ENCODE data around the gene DVL2. TPM values are rescaled to one million over a fixed set of nuclear protein-coding genes. Genes with fewer than 3 reads are reported as not detected.

Gene DVL2
- total and polyA plus RNA-seq, 7 donors = 12.0 to 56.2 (median 36.4) TPM

- peaks cover 10 to 20% (median 14%) of the 10 kb centered on the region in 4 donors for H3K36me3 ChIP-seq
- DNase-seq = no peak
- H3K4me1 ChIP-seq = peaks cover 0 to 73% (median 64%) of the 10 kb centered on the region in 4 donors
- H3K9me3 ChIP-seq = no peaks in the 10 kb centered on the region
- 72 to 77% methylated on average over 6 of the region's 6 CpGs for WGBS, 2 donors
- no peaks in the 10 kb centered on the region for H3K27me3 ChIP-seq
- peak overlapping the region; percentile 90 to 99 (median 98) for H3K27ac ChIP-seq
- no peak for TF ChIP-seq CTCF (IDR thresholded peaks at IDR 0.05)
- no peak for TF ChIP-seq POLR2AphosphoS5 (IDR thresholded peaks at IDR 0.05)
- TF ChIP-seq POLR2A (IDR thresholded peaks at IDR 0.05) = no peak
- no peak for TF ChIP-seq EP300 (IDR thresholded peaks at IDR 0.05)
- H3K4me3 ChIP-seq = no peak overlapping the region
- intact Hi-C loops (cut with DNase I) = no loop called here
Measured at GRCh38 chr17:7218758-7219157, 15.6 kb downstream of the DVL2 start.

DNA sequence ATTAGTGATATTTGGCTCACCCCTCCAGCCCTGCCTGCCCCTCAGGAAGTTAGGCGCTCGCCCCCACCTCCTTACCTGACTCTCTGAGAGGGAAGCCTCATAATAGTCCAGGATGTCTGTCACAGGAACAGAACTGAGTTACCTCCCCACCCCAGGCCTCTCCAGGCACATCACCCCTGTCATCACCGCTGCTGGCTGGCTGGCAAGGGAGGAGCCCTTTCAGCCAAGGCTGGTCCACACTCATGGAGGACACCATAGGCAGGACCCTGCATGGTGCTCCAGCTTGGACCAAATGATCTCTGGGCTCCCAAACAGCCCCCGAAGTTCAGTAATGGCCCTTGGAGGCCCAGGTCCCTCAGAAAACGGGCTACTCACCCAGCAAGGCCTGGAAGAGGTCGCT is 16.2 kb downstream of the DVL2 start:
- Histone ChIP-seq H3K27me3 (no peaks in the 10 kb centered on the region), H3K4me3 (peak overlapping the region; percentile 54 to 67 (median 62)), H3K36me3 (peaks cover 5 to 14% (median 8%) of the 10 kb centered on the region in 4 donors), H3K27ac (peak overlapping the region; percentile 90 to 99 (median 98)), H3K9me3 (no peaks in the 10 kb centered on the region), H3K4me1 (peaks cover 0 to 75% (median 66%) of the 10 kb centered on the region in 4 donors)
- no peak for DNase-seq
- TF ChIP-seq POLR2A (IDR thresholded peaks at IDR 0.05) (no peak), POLR2AphosphoS5 (IDR thresholded peaks at IDR 0.05) (no peak), CTCF (IDR thresholded peaks at IDR 0.05) (no peak), EP300 (IDR thresholded peaks at IDR 0.05) (no peak)
- WGBS, 2 donors = 66 to 79% methylated on average over 6 of the region's 6 CpGs
- intact Hi-C loops (cut with DNase I) = no loop called here

GRCh38 chr17:7217113-7217987 is 17.0 kb downstream of the DVL2 start:
- DNase-seq = peak; percentile 91
- intact Hi-C loops (cut with DNase I) = no loop called here
- Histone ChIP-seq H3K4me1 (peaks cover 0 to 75% (median 66%) of the 10 kb centered on the region in 4 donors), H3K4me3 (peak overlapping the region; percentile 54 to 67 (median 62)), H3K9me3 (no peaks in the 10 kb centered on the region), H3K27ac (peak overlapping the region; percentile 90 to 99 (median 98)), H3K27me3 (no peaks in the 10 kb centered on the region), H3K36me3 (peaks cover 0 to 6% (median 2%) of the 10 kb centered on the region in 4 donors)
- WGBS, 2 donors = 4 to 11% methylated on average over 32 of the region's 32 CpGs
- no peak for TF ChIP-seq CTCF (IDR thresholded peaks at IDR 0.05)
- TF ChIP-seq POLR2AphosphoS5 (IDR thresholded peaks at IDR 0.05) = peak in 1 of 4 donors; percentile 11

GRCh38 chr17:7216242-7217112 is 17.8 kb downstream of the DVL2 start:
- no peak for DNase-seq
- H3K36me3 ChIP-seq = no peaks in the 10 kb centered on the region
- 27 to 51% methylated on average over 7 of the region's 7 CpGs for WGBS, 2 donors
- TF ChIP-seq POLR2AphosphoS5 (IDR thresholded peaks at IDR 0.05) = no peak
- TF ChIP-seq POLR2A (IDR thresholded peaks at IDR 0.05) = no peak
- TF ChIP-seq CTCF (IDR thresholded peaks at IDR 0.05) = no peak
- no peak for TF ChIP-seq EP300 (IDR thresholded peaks at IDR 0.05)
- H3K27me3 ChIP-seq = no peaks in the 10 kb centered on the region
- peaks cover 0 to 79% (median 71%) of the 10 kb centered on the region in 4 donors for H3K4me1 ChIP-seq
- peak overlapping the region; percentile 90 to 99 (median 98) for H3K27ac ChIP-seq
- H3K4me3 ChIP-seq = peak overlapping the region; percentile 54 to 67 (median 62)
- intact Hi-C loops (cut with DNase I) = no loop called here
- H3K9me3 ChIP-seq = no peaks in the 10 kb centered on the region

Data from sigmoid colon (tissue), 7 donors.